HG02973 (cell line): Measurements from ENCODE around the gene RAPSN.

Source experiments
- ATAC-seq: cut with Tn5 transposase; IDR thresholded peaks from one replicate; pipeline ENCODE4 v1.9.1; 2021; ENCODE audit warnings: moderate library complexity; ENCODE audit not compliant: unreplicated experiment

RAPSN gene

DNA sequence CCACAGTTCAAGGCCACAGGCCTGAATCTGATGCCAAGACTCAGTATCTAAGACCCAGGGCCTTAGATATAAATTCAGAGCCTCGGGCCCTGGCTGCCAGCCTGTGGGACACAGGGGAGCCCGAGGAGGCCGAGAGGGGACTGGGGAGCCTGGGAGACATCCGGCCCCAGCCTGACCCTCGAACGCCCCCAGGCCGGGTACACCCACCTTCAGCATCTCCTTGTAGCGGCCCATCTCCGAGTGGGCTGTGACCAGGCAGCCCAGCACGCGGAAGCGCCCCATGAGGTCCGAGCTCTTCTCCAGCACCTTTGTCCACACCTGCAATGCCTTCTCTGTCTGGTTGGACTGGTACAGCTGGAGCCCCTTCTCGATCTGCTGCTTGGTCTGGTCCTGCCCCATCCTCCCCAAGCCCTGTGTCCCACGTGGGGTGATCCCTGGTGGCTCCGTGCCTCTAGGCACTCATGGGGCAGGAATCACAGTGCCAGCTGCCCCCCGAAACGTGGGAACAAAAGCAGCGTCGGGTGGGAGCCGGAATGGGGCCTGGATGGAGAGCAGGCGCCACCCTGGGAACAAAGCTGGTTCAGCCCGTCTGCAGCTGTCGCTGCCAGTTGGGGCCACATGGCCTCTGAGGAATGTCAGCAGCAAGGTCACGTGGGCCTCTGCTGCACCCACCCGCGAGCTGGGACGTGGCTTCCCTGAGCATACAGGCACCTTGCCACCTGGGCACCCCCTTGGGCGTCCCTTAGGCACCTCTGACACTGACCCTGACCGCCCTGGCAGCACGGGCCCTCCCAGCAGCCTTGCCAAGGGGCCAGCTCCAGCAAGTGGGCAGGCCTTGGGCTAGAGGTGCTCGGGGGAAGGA lies at the start of gene RAPSN:
Gene RAPSN (minus strand): TSS at position 571 of the 862 bp plus-strand sequence. CDS start 172 bp downstream, at position 399.
- ATAC-seq, result no peak

DNA sequence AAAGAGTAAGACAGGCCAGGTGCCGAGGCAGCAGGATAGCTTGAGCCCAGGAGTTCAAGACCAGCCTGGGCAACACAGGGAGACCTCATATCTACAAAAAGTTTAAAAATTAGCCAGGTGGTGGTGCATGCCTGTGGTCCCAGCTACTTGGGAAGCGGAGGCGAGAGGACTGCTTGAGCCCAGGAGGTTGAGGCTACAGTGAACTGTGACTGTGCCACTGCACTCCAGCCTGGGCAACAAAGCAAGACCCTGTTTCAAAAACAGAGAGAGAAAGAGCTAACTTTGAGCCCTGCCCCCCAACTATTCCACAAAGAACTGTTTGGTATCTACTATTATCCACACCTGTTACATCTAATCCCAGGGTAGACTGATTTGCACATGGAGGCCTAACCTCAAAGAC lies 49.2 kb upstream of the RAPSN start:
- no peak for ATAC-seq

GRCh38 chr11:47496808-47497207 lies 47.9 kb upstream of the RAPSN start:
- no peak for ATAC-seq

DNA sequence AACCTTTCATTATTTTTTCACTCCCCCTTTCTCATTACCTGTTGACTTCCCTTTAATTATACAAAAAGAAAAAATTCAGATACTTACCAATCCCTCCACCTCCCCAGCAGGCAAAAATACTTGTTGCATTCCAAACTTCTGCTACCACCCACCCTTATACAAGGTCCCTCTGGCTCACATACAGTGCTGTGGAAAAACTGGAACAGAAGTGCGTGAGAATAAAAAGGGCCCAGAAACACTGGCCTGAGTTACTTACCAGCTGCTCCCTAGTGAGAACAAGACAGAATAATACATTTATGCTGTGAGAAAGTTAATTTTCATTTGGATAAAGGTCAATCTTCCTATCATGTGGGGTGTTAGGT lies 46.9 kb upstream of the RAPSN start:
- ATAC-seq, result no peak

GRCh38 chr11:47495011-47495855 lies 46.3 kb upstream of the RAPSN start:
- no peak for ATAC-seq

GRCh38 chr11:47489395-47489755 lies 40.4 kb upstream of the RAPSN start:
- ATAC-seq, result no peak

DNA sequence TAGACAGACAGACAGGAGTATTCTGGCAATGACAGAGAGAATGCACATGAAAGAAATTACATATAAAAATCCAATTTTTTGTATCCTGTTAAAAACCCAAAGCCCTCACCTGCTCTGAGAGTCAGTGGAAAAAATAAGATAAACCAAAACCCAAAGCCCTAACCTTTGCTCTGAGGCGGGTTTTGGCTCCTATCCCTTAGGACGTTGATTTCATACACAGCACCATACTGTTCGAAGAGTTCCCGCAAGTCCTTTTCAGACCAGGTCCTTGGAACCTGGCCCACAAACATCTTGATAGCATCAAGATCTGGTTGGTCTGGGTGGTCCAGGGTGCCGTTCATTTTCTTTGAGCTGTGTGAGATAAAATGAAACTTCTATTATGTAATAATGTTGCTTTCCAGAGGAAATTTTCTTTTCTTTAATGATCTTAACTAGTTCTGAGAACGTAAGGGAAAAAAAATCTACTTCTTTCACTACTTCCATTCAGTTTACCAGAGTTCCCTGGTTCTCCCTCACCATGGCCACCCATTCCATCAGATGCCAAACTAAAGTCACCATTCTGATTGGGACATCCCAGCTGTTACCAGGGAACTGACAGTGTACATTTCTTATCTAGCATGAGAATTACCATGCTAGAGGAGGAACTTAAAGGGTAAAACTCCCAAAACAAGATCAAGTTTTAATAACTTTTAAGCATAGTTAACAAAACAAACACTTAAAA lies 39.9 kb upstream of the RAPSN start:
- no peak for ATAC-seq

GRCh38 chr11:47488111-47488510 lies 39.2 kb upstream of the RAPSN start:
- no peak for ATAC-seq

GRCh38 chr11:47487421-47487820 lies 38.5 kb upstream of the RAPSN start:
- no peak for ATAC-seq

DNA sequence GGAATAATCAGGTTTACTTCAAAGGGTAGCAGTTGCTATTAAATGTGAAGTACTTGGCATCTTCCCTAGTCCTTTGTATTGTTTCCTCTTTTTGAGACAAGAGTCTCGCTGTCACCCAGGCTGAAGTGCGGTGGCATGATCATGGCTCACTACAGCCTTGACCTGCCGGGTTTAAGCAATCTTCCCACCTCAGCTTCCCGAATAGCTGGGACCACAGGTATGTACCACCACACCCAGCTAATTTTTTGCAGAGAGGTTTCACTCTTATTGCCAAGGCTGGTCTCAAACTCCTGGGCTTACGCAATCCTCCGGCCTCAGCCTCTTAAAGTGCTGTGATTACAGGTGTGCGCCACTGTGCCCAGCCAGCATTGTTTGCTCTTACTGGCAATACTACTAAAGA lies 36.2 kb upstream of the RAPSN start:
- no peak for ATAC-seq

DNA sequence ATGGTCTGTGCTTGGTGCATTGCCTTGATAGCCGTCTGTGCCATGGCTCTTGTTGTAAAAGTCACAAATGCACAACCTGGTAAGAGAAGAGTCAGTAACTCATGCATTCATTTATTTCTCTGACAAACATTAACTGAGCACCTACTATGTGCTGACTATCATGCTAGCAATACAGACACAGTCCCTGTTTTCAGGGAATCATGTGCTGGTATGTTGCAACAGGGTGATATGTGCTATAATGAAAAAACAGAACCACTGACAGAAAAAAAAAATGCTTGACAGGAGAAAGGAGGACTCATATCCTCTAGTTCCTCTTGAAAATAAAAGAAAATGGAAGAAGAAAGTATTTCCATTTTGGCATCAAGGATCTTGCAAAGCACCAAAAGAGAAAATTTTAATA lies 34.5 kb upstream of the RAPSN start:
- no peak for ATAC-seq

GRCh38 chr11:47480762-47481161 lies 31.8 kb upstream of the RAPSN start:
- no peak for ATAC-seq

- ATAC-seq, result no peak
Measured at GRCh38 chr11:47478651-47479329, 29.9 kb upstream of the RAPSN start.

DNA sequence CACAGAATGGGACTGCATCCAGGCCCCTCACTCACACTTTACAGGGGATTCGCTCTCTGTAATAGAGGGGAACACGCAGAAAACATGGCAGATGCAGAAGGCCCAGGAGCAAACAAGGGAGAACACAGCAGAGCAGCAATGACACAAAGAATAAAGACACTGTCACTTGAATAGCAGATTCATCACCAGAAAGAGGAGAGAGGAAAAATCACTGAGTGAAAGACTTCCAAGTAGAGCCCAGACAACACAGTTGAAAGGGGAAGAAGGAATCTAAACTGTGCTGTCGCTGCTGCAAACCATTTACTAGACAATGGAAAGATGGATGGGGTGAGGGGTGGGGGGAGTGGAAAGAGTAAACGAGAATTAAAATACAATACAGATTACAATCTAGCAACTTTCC lies 28.8 kb upstream of the RAPSN start:
- ATAC-seq, result no peak

GRCh38 chr11:47477323-47477722 lies 28.4 kb upstream of the RAPSN start:
- no peak for ATAC-seq

DNA sequence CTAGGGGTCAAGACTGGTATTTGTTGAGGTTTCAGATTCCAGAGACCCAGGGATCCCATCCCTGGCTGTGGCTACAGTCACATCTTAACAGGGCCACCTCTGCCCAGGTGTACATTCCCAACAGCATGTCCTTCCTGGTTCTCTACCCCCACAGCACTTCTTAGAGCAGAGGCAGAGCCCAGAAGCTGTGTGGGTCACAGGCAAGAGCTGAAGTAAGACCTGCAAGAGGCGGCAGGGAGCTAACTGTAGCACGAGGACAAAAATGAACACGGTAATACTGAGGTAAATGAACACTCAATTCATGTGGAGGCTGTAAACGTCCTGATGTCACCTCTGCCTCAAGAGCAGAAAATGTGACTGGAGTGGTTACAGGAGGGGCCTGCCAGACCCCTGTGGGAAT lies 21.7 kb upstream of the RAPSN start:
- ATAC-seq, result no peak

DNA sequence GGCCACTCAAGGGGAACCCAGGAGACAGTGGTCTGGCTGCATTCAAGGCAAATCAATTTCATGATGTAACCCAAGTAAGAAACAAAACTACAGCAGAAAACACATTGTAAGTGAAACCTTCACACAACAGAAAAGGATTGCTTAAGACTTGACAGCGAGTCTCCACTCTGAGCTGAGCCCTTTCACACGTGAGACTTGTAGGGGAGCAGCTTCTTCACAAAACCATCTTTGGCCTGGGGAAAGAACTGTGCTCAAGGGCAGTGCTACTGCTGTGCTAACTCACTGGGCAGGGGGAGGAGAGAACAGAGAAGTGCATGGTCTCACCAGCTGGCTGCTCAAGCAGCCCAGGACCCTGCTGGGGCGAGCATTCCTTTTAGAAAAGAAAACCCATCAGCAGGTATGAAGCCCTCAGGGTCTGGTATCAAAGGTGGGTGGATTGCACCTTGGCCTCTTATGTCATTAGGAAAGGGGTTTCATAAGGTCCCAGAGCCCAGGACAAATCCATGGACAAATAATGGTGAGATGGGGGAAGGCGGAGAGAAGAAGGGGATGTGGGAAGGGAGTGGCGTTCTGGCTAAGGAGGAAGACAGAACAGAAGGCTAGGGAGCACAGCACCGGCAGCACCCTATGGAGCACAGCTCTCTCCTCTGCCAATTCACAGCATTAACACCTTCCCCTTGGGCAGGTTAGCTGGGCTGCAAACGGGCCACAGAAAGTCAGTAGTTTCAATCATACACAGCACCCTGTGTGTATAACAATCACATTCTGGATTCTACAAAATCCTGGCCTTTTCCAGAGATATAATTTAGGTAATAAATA lies 20.6 kb upstream of the RAPSN start:
- no peak for ATAC-seq

DNA sequence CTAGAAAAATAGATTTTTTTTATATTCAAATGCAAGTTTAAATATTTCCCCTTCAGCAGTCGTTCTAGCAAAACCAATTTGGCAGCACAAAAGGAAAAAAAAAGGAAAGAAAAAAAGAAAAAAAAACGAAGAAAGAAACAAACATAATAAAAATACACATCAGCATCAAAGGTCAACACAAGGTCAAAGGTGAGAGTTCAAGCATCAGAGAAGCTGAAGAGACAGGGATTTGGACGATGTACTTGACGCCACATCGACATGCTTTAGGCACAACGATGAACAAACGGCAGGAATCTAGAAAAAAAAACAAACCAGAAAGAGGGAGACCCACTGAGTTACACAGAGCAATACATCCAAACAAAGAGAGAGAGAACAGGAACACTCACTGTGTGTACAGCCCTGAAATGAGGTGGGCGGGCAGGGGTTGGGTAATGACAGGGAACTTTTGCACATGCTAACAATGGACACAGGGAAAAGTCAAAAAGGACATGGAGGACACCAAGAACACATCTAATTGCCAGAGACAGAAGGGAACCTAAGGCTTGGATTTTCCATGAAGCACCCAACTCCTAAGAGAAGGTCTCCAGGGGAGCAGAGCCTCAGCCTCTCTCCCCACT lies 19.8 kb upstream of the RAPSN start:
- no peak for ATAC-seq

GRCh38 chr11:47467357-47467756 lies 18.4 kb upstream of the RAPSN start:
- ATAC-seq, result no peak
